Fibroblast of lung (primary cell): Measurements from ENCODE around the gene FYN. TPM values are rescaled to one million over a fixed set of nuclear protein-coding genes. Genes with fewer than 3 reads are reported as not detected.
A peak's percentile ranks its signal among the peaks of the same experiment; 100 is the strongest.

ENCODE experiments used
- DNase-seq, 2 donors: peaks; one replicate each; pipeline versions ENCODE4 v3.0.0 to v3.0.0-alpha.2; 2010; ENCODE audit warnings: low read depth in 2 of 2
- H2AFZ ChIP-seq: 2 replicates; pipeline ENCODE4 v1.5.1; 2012; ENCODE audit warnings: low read length, control low read depth, inconsistent platforms
- H3K27ac ChIP-seq: 2 replicates; pipeline ENCODE4 v1.5.1; 2011; ENCODE audit warnings: low read length, control low read depth; ENCODE audit not compliant: insufficient read depth
- H3K27me3 ChIP-seq: 2 replicates; pipeline ENCODE4 v1.5.1; 2011; ENCODE audit warnings: mild to moderate bottlenecking, low read length; ENCODE audit not compliant: control insufficient read depth, insufficient read depth
- H3K36me3 ChIP-seq: 2 replicates; pipeline ENCODE4 v1.5.1; 2011; ENCODE audit warnings: low read length; ENCODE audit not compliant: control insufficient read depth, insufficient read depth
- H3K4me1 ChIP-seq: 2 replicates; pipeline ENCODE4 v1.5.1; 2011; ENCODE audit warnings: low read length; ENCODE audit not compliant: control insufficient read depth, insufficient read depth; ENCODE audit errors: extremely low read depth
- H3K4me2 ChIP-seq: 2 replicates; pipeline ENCODE4 v1.5.1; 2011; ENCODE audit warnings: low read length, control low read depth; ENCODE audit not compliant: insufficient read depth; ENCODE audit errors: extremely low read depth
- H3K4me3 ChIP-seq, 4 experiments: fragments of 200-600 bp in 1 of 4; sonication (generic) in 1 of 4; replicated peaks in 1 of 4; 2 replicates each; pipeline ENCODE4 v1.5.1; 2011 to 2016; ENCODE audit warnings: low read length in 4 of 4, low read depth in 3 of 4, mild to moderate bottlenecking in 3 of 4, control low read depth in 2 of 4, inconsistent platforms in 1 of 4, mixed read lengths in 1 of 4; ENCODE audit not compliant: insufficient read depth in 1 of 4; ENCODE audit errors: control extremely low read depth in 1 of 4
- H3K79me2 ChIP-seq: 2 replicates; pipeline ENCODE4 v1.5.1; 2012; ENCODE audit warnings: mild to moderate bottlenecking, low read length, inconsistent platforms; ENCODE audit not compliant: control insufficient read depth, insufficient read depth
- H3K9ac ChIP-seq: 2 replicates; pipeline ENCODE4 v1.5.1; 2011; ENCODE audit warnings: mild to moderate bottlenecking, low read length, control low read depth; ENCODE audit not compliant: insufficient read depth
- H3K9me3 ChIP-seq: 2 replicates; pipeline ENCODE4 v1.5.1; 2012; ENCODE audit warnings: low read depth, low read length; ENCODE audit not compliant: control insufficient read depth, insufficient read depth
- H4K20me1 ChIP-seq: 2 replicates; pipeline ENCODE4 v1.5.1; 2011; ENCODE audit warnings: low read length; ENCODE audit not compliant: control insufficient read depth, insufficient read depth; ENCODE audit errors: extremely low read depth
- CTCF ChIP-seq, 2 donors: IDR thresholded peaks in 1 of 2; conservative IDR thresholded peaks in 1 of 2; 1 replicate in 1 of 2; 2 replicates in 1 of 2; pipeline ENCODE4 v1.5.1; 2011 to 2012; ENCODE audit warnings: low read length in 2 of 2, control low read depth in 1 of 2, inconsistent platforms in 1 of 2, low read depth in 1 of 2, mild to moderate bottlenecking in 1 of 2
- EZH2 ChIP-seq: IDR thresholded peaks from 2 replicates; pipeline ENCODE4 v1.5.1; 2012; ENCODE audit warnings: low read length, control low read depth, mild to moderate bottlenecking; ENCODE audit errors: missing control alignments
- polyA plus RNA-seq, 2 donors: library from polyadenylated mRNA; depleted of rRNA in 1 of 2; stranded (reverse) in 1 of 2; unstranded in 1 of 2; fragments of >200 nt; gene quantifications; 2 replicates each; pipeline ENCODE4 v1.2.1, GENCODE V29; 2011 to 2012; ENCODE audit warnings: missing spikeins in 1 of 2
- total RNA-seq: library from RNA; depleted of rRNA; stranded (reverse); fragments of >200 nt; gene quantifications from 2 replicates; pipeline ENCODE4 v1.2.1, GENCODE V29; 2014

FYN gene
- total and polyA plus RNA-seq, 2 donors (not counting 1 experiment from before 2014, with no cell fraction given) = 64.7 TPM

- H2AFZ ChIP-seq = no peak overlapping the region
- no peaks in the 10 kb centered on the region for H4K20me1 ChIP-seq
- peaks cover 16% of the 10 kb centered on the region for H3K4me1 ChIP-seq
- H3K27me3 ChIP-seq = no peaks in the 10 kb centered on the region
- H3K36me3 ChIP-seq = no peaks in the 10 kb centered on the region
- DNase-seq = peak in 1 of 2 donors; percentile 32
- no peaks in the 10 kb centered on the region for H3K79me2 ChIP-seq
- H3K9me3 ChIP-seq = no peaks in the 10 kb centered on the region
- H3K4me2 ChIP-seq = no peak overlapping the region
- no peak overlapping the region for H3K4me3 ChIP-seq
- no peak overlapping the region for H3K9ac ChIP-seq
- TF ChIP-seq EZH2 (no peak), CTCF (conservative IDR thresholded peaks at IDR 0.05 in 1 of 2, IDR thresholded peaks at IDR 0.05 in 1 of 2; ENCODE audit: low read depth in 1 of 2, low read length in 2 of 2) (no peak)
- H3K27ac ChIP-seq = no peak overlapping the region
Observed at GRCh38 chr6:111809264-111809663, 64.0 kb downstream of the FYN start.

- TF ChIP-seq CTCF (conservative IDR thresholded peaks at IDR 0.05 in 1 of 2, IDR thresholded peaks at IDR 0.05 in 1 of 2; ENCODE audit: low read depth in 1 of 2, low read length in 2 of 2) (no peak), EZH2 (no peak)
- DNase-seq = no peak
- Histone ChIP-seq H2AFZ (no peak overlapping the region), H3K27me3 (no peaks in the 10 kb centered on the region), H3K9me3 (no peaks in the 10 kb centered on the region), H3K4me3 (no peak overlapping the region), H3K4me2 (no peak overlapping the region), H3K9ac (no peak overlapping the region), H4K20me1 (no peaks in the 10 kb centered on the region), H3K4me1 (peaks cover 18% of the 10 kb centered on the region), H3K36me3 (no peaks in the 10 kb centered on the region), H3K79me2 (no peaks in the 10 kb centered on the region), H3K27ac (no peak overlapping the region)
Observed at GRCh38 chr6:111808493-111808892, 64.8 kb downstream of the FYN start.

- no peak overlapping the region for H3K9ac ChIP-seq
- peak in 1 of 2 donors; percentile 64 for DNase-seq
- no peak overlapping the region for H3K27ac ChIP-seq
- no peaks in the 10 kb centered on the region for H4K20me1 ChIP-seq
- no peaks in the 10 kb centered on the region for H3K79me2 ChIP-seq
- H3K4me2 ChIP-seq = no peak overlapping the region
- TF ChIP-seq CTCF (conservative IDR thresholded peaks at IDR 0.05 in 1 of 2, IDR thresholded peaks at IDR 0.05 in 1 of 2; ENCODE audit: low read depth in 1 of 2, low read length in 2 of 2) (no peak), EZH2 (no peak)
- no peaks in the 10 kb centered on the region for H3K36me3 ChIP-seq
- no peaks in the 10 kb centered on the region for H3K27me3 ChIP-seq
- no peak overlapping the region for H2AFZ ChIP-seq
- H3K4me1 ChIP-seq = peaks cover 18% of the 10 kb centered on the region
- H3K4me3 ChIP-seq = no peak overlapping the region
- no peaks in the 10 kb centered on the region for H3K9me3 ChIP-seq
Observed at GRCh38 chr6:111806561-111807497, 66.4 kb downstream of the FYN start.
